NCI-H1105 (cell line): ENCODE results near the gene SMG6.
"Not testable (repeated sequence)": the region's sequence is repeated elsewhere in the genome, so short reads cannot be mapped to it uniquely, and the experiment has no call there.

Source experiments
- DNase-seq: peaks from one replicate; lab custom pipeline; 2025; lab: John Stamatoyannopoulos, UW

Gene SMG6

DNA sequence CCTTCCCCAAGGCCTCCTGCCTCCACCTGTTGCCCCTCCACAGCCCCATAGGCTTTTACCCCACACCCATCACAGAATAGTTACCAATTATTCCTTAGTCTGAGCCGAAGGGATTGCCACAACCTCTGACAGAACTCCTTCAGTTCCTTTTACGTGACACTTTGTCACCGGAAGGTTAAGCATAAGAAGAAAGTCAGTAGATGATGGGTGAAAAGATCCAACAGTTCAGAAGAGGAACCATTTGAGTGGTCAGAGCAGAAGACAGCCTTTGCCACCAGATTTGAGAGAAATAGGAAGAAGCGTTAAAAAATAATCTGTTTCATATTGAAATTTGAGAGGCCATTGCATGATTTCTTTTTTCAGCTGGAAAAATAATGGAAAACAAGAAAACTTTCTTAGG, 1.3 kb upstream of the SMG6 start:
- no peak for DNase-seq

DNA sequence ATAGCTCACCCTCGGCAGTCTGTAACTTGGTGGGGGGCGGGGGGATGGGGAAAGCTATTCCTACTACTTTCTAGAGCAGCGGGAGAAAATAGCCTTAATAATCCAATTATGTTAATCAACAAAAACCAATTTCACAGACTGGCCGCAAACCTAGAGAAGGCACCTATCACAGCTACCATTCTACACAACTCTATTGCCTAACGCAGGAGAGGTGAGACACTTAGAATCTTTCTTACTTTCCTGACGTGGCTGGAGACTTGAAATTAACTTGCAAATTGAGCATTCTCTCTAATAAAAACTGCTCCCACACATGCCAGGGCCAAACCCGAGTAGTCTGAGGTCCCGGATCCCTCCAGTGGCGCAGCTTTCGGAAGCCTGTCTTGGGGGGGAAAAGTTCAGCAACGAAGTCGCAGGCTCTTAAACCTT, 794 bp downstream of the SMG6 start:
- no peak for DNase-seq

DNA sequence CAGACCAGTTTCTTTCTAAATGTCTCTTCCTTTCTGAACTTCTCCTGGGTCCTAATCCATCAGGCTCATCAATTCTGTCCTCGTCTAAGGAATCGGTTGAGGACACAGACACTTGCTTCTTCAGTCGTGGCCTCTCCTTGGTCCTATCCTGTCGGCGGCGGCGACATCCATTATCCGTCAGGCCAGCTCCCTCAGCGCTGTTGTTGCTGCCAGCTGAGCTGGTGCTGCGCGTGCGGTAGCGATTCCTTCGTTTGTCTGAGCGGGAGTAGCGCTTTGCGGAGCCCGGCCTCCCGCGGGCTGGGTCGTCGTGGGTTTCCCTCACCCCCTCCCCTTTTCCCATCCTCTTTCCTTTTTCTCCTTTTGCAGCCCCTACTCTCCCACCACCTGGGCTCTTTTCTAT, 3.8 kb downstream of the SMG6 start:
- no peak for DNase-seq

DNA sequence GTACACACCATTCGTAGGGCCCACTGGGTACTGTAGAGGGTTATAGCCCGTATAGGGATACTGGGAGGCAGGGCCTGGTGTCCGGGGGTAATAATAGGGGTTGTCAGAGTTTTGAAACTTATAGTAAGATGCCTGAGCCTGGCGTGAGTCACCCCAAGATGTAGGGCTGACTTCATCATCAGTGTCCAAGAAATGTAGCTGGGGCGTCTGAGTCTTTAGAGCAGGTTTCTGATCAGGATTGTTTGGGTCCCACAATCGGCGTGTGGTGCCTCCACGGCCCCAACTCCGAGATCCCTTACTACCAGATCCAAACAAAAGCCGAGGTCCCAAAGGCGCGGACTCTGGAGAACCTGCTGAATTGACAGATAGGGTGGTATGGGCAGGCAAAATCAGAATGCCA, 4.4 kb downstream of the SMG6 start:
- no peak for DNase-seq

DNA sequence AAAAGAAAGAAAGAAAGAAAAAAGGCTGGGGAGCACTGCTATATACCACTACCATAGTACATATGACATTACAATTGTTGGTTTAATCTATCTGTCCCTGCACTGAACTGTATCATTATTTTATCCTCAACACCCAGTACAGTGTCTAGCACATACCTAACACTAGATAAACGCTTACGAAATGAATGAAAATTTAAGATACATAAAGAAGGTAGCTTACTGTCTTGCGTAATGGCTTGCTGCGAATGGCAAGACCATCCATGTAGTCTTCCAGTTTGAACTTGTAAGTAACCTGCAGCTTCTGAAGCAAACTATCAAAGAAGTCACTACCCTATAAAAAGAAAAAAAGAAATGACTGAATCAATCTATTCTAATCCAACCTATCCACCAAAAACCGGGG, 6.6 kb downstream of the SMG6 start:
- no peak for DNase-seq

DNA sequence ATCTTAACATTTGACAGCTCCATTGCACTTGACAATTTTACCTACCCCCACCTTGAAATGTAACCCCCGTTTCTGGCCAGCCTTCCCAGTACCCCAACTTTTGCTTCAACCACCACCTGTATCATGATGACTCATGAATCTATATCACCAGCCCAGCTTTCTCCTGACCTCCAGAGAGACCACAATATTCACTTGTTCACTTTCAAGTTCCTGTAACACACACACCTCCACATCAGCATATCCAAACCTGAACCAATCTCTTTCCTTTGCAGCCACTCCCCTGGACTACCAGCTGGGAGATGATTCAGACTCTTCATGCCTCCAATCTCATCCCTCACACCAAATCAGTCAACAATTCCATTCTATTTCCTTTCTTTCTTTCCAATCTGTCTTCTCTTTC, 8.0 kb downstream of the SMG6 start:
- DNase-seq = no peak

DNA sequence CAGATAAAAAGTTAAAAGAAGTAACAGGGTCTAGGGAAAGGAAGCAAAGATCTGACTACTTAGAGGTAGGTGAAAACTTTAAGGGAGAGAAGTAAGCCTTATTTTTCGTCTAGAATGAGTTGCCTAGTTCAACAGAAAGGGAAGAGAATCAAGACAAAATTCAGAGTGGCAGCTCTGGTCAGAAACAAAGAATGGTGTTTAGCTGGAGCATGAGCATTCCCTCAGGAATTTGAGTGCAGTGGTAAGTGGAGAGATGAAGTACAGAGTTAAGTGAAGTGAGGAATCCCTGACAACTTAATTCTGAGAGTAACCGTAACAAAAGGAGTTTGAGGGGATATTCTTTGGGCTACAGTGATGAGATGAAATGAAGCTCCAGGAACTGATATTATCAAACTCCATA, 11.5 kb downstream of the SMG6 start:
- DNase-seq = no peak

DNA sequence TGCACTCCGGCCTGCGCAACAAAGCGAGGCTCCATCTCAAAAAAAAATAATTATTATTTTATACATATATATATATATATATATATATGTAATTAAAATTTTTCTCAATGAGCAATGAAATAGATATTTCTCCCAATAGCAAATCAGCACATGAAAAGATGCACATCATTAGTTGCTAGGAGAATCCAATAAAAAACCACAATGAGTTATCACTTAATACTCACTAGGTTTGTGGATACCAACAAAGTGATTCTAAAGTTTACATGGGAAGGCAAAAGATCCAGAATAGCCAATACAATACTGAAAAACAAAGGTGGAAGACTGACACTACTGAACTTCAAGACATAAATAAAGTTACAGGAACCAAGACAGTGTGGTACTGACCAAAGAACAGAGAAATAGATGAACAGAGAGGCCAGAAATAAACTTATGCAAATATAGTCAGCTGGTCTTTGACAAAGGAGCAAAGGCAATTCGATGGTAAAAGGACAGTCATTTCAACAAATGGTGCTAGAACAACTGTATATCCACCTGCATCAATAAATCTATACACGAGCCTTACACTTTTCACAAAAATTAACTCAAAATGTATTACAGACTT, 13.6 kb downstream of the SMG6 start:
- DNase-seq = no peak

DNA sequence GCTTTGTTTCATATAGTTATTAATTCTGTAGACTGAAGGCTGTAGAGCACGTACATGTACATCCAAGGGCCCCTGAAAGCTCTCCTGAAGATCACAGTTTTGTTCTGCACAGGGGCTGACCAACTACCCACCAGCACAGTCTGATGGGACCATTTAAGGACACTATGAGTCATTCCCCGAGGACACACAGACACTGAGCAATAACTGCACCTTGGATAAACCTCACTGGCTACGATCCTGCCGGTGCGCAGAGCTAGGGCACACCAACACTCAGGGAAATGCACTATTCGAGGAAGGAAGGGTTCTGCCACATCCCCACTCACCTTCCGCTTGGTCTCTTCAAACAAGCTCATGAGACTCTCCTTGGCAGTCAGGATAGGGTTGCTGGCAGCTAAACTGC, 20.3 kb downstream of the SMG6 start:
- DNase-seq = no peak

DNA sequence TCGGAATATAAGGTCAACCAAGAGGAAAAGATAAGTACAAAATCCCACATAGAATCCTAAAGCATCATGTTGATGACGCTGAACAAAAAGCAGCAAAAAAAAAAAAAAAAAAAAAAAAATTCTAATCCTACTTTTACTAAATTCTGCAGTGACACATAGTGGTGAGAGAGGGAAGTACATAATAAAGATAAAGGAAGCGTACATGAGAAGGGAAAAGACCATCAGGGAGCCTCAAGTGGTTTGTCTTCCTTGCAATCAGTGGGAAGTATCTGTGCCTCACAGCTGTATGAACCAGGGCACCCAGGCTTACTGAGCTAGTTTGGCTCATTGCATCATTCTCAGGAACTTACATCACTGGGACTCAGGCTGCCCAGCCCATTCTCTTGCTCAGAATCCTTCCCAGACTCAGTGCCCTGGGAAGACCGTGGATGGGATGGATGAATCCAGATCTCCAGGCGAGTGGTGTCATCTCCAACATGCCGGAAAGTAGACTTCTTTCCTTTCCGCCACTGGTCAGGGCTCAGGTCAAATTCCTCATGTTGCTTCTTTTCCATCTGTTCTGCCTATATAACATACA, 21.2 kb downstream of the SMG6 start:
- peak; percentile 12 for DNase-seq

DNA sequence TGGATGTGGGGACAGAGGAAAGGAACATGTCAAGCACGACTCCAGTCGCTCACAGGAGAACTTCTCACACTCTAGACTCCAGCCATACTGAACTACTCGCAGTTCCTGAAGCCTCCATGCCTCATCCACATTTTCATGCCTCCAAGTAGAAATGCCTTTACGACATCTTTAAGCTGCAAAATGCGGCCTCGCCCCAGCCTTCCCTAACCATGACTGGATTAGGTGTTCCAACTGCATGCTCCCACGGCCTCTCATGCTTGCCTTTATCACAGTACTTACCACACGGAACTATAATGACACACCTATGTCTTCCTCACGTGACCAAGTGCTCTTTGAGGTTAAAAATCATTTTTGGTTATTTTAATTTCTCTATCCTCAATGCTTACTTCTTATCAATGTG, 23.9 kb downstream of the SMG6 start:
- DNase-seq = no peak

DNA sequence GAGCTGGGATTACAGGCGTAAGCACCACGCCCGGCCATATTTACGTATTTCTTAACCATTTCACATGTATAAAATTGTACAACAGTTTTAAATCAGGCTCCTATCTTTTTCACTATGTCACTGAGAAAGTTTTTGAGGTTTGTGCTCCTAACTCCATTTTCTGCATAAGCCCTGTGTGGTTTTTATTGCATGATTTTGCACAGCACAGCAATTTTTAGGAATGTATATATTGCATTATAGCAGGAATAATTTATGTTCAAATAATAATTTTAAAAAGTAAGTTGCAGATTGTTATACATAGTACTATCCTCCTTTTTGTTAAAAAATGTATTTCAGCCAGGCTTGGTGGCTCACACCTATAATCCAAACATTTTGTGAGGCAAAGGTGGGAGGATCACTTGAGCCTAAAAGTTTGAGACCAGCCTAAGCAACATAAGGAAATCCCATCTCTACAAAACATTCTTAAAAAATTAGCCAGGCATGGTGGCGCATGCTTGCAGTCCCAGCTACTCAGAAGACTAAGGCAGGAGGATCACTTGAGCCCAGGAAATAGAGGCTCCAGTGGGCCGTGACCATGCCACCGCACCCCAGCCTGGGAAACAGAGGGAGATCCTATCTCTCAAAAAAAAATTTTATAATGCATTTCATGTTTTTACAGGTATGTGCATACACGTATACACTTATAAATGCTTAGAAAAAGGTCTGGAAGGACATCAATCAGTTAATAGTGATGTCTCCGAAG, 26.0 kb downstream of the SMG6 start:
- DNase-seq = no peak

DNA sequence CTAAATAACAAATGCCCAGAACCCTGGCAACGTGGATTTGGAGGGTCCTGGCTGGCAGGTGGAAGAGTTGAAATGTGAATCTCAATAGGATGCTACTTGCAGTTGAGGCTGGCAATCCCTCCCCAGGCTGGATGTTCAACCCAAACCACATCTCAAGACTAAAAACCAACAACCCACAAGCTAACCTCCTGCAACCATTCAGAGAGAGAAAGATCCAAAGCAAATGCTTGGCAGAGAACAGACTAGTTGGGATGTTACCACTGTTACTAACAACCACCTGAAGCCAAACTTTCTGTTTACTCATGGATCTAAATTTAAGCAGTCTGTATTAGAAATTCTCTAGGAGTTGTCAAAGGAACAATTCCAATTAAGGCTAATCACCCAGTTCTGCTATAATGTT, 27.9 kb downstream of the SMG6 start:
- DNase-seq = no peak

DNA sequence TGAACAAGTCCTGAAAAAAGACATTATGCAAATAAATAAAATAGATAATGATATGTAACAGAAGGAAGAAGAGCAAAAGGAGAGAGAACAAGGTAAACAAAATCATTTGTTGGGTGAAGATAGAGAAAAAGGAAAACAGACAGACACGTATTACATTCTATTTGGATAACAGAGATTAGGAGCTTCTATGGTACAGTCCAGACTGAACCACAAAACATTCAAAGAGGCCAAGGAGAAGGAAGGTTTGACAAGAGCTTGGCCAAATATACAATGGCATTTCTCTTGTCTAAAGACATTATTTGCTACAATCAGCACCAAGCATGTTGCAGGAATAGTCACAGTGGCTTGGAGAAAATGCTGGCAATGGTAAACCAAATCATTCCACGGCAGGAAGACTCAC, 29.2 kb downstream of the SMG6 start:
- DNase-seq = no peak

DNA sequence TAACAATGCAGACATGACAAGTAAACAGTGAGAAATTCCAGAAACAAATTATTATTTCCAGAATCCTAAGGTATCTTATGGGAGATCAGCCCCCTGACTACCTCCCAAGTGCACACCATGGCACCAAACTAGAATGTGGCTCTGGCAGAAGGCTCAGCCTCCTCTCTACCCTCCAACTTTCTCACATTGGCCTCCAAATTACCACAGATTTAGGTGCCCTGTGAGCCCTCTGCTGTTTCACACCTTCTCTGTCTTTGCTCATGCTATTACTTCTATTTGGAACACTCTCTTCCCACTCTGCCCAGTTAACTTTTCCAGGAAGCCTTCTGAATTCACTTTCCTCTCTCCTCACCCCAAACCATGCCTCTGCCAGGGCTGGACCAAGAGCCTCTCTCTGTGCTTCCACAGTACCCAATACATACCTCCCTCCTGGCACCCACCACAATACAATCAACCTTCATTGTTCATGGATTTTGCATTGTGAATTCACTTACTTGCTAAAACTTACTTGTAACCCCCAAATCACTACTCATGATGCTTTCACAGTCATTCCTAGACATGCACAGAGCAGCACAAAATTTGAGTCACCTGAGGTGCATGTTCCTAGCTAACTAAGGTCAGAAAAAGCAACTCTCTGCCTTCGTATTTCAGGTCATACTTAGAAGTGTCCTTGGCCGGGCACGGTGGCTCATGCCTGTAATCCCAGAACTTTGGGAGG, 31.4 kb downstream of the SMG6 start:
- no peak for DNase-seq

DNA sequence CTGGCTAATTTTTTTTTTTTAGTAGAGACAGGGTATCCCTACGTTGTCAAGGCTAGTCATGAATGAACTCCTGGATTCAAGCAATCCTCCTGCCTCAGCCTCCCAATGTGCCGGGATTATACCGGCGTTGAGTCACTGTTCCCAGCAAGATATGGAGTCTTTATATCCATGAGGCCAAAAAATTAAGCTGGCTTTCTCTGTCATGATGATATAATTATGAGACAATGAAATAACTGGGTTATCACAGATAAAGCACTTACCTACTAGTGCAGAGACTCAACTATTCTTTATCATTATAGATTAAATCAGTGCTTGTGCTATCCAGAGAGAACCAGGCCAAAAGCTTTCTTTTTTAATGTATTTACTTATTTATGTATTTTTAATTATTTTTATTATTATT, 36.2 kb downstream of the SMG6 start:
- no peak for DNase-seq

DNA sequence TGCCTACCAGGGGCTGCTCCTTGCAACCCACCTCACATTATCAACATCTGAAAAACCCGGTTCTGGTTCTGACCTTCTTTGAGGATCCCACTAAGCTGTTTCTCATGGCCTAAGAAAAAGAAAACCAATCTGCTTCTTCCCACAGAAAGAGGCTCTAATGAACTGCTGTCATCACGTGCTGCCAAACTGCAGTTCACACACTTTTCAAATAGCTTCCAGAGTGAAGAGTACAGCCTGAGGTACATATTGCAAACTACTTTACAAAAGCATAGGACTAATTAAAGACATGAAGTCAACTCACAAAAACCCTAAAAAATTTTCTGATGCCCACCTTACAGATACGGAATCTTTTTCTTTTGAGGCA, 36.7 kb downstream of the SMG6 start:
- DNase-seq = no peak

DNA sequence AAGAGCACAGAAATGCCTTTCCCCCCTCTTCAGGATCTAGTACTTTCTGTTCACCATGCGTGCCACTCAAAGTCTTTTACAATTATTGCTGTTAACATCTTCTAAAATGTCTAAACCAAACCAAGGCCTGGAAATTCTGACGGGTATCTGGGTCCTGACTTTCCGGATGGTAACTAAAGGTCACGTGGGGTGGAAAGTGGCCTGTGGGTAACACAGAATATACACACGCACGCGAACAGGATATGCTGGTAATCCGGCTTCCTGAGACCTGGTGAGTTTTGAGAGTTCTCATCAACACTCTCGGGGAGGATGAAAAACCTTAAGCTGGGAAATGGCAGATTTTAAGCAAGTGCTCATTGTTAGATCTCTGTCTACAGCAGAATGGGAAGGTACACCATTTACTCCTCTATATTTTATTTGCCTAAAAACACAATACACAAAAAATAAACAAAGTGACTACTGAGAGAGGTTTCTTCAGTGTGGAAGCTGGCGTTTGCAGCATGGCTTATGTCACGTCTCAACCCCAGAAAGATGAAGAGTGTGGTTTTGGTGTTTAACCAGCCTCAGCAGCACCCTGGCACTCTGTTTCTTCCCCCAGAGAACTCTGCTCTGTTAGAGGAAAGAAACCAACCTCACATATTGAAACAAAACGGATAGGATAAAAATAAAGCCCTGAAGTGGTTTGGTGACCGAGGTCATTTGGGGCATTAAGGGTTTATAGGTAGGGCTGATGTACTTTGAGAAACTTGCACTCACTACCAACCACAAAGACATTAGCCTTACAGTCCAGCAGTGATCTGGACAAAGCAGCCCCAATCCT, 37.3 kb downstream of the SMG6 start:
- DNase-seq = no peak

DNA sequence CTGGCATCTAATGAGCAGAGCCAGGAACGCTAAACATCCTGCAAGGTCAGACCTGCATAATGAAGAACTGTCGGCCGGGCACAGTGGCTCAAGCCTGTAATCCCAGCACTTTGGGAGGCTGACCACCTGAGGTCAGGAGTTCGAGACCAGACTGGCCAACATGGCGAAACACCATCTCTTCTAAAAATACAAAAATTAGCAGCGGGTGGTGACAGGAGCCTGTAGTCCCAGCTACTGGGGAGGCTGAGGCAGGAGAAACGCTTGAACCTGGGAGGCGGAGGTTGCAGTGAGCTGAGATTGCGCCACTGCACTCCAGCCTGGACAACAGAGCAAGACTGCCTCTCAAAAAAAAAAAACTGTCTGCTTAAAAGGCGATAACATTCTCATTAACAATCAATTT, 38.4 kb downstream of the SMG6 start:
- not testable (repeated sequence) for DNase-seq

DNA sequence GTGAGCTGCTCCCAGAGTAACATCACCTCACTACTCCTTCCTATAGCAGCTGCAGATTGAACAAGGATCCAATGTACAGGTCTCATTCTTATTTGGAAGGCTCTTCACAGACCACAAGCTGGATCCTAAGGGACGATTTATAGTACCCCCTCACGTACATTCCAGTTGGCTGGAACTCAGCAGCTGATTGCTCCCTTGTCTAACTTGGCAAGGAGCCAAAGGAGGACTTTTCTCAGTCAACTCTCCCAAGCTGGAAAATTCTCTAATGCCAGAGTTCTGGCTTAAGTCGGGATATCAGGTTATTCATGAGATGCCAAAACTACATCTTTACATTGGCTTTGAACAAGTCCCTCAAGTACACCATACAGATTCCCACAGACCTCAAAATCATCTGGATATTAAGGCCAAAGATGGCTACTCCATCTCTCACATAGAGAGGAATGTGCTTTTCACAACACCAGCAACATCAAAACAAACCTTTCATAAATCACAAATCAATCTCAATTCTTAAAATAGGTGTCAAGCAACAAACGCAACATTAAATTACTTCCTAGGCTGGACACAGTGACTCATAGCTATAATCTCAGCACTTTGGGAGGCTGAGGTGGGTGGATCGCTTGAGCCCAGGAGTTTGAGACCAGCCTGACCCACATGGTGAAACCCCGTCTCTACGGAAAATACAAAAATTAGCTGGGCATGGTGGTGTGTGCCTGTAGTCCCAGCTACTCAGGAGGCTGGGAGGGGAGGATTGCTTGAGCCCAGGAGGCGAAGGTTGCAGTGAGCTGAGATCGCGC, 39.3 kb downstream of the SMG6 start:
- peak; percentile 3 for DNase-seq
